Transverse colon (tissue), 4 donors: ENCODE data around the gene GSTM5. TPM values are rescaled to one million over a fixed set of nuclear protein-coding genes. Genes with fewer than 3 reads are reported as not detected.
A peak's percentile ranks its signal among the peaks of the same experiment; 100 is the strongest.

Source experiments
- DNase-seq: peaks from one replicate; pipeline ENCODE4 v3.0.0-alpha.2; 2019
- H3K27ac ChIP-seq, 4 donors: fragments of 200-600 bp; sonication (generic); 2 replicates each; pipeline ENCODE4 v1.5.1; 2016 to 2018; ENCODE audit warnings: inconsistent platforms in 4 of 4
- H3K27me3 ChIP-seq: fragments of 200-600 bp; sonication (generic); 2 replicates; pipeline ENCODE4 v1.5.1; 2017; ENCODE audit warnings: inconsistent platforms
- H3K36me3 ChIP-seq, 4 donors: fragments of 200-600 bp; sonication (generic); 2 replicates each; pipeline ENCODE4 v1.5.1; 2017 to 2019; ENCODE audit warnings: inconsistent platforms in 4 of 4
- H3K4me1 ChIP-seq, 4 donors: fragments of 200-600 bp; sonication (generic); 2 replicates each; pipeline ENCODE4 v1.5.1; 2017 to 2020; ENCODE audit warnings: inconsistent platforms in 4 of 4
- H3K4me3 ChIP-seq, 4 donors: fragments of 200-600 bp; sonication (generic); 1 replicate in 1 of 4; 2 replicates in 3 of 4; pipeline versions ENCODE4 v1.5.1 to v1.6.1; 2017 to 2019; ENCODE audit warnings: inconsistent platforms in 4 of 4
- H3K9me3 ChIP-seq, 2 donors: fragments of 200-600 bp; sonication (generic); 2 replicates each; pipeline ENCODE4 v1.5.1; 2017 to 2019; ENCODE audit warnings: inconsistent platforms in 2 of 2
- EP300 ChIP-seq: sonication (generic); formaldehyde crosslinking; IDR thresholded peaks from one replicate; pipeline ENCODE4 v1.6.1; 2017; ENCODE audit warnings: antibody characterized with exemption, low read depth
- POLR2A ChIP-seq: fragments of 450-650 bp; IDR thresholded peaks from one replicate; pipeline ENCODE4 v1.6.1; 2016; ENCODE audit warnings: antibody characterized with exemption, mild to moderate bottlenecking, moderate library complexity
- POLR2AphosphoS5 ChIP-seq, 3 donors: sonication (generic); formaldehyde crosslinking; IDR thresholded peaks; one replicate each; pipeline ENCODE4 v1.6.1; 2016; ENCODE audit warnings: antibody characterized with exemption in 3 of 3
- WGBS, 2 donors: methylation state at CpG; one replicate each; pipeline ENCODE4 v1.1.5; 2018; ENCODE audit warnings: low coverage in 1 of 2; 5-methylcytosine and 5-hydroxymethylcytosine counted together
- in situ Hi-C, 4 donors: fragments of 200-750 bp; cut with MboI; loops; one replicate each; pipeline versions ENCODE4 v1.15.0 to v1.15.1; 2017; ENCODE audit warnings: low sequenced_read_pairs in 3 of 4, low pct_ligation_motif_present in 1 of 4, low pct_unique_long_range_greater_than_20kb in 1 of 4
- intact Hi-C: fragments of 100-400 bp; cut with DNase I; formaldehyde crosslinking; loops from one replicate; pipeline ENCODE4 v1.15.1; 2023; ENCODE audit warnings: low total_unique reads
- total RNA-seq, 4 donors: library from RNA; depleted of rRNA; stranded (reverse); fragments of >200 nt; gene quantifications; one replicate each; pipeline ENCODE4 v1.1.0, GENCODE V29; 2016
- TF ChIP-seq, protein P1 (sequence below), 5 experiments: fragments of 200-600 bp in 3 of 5; fragments of 450-650 bp in 2 of 5; sonication (generic) in 3 of 5; IDR thresholded peaks; 1 replicate in 2 of 5; 2 replicates in 3 of 5; pipeline ENCODE4 v1.5.1; 2016 to 2017; ENCODE audit warnings: antibody characterized with exemption in 5 of 5, inconsistent platforms in 3 of 5, mild to moderate bottlenecking in 2 of 5, moderate library complexity in 1 of 5

Gene GSTM5
- total RNA-seq, 4 donors from 2014 or later, result 1.2 to 1.4 TPM; not detected in 2

DNA sequence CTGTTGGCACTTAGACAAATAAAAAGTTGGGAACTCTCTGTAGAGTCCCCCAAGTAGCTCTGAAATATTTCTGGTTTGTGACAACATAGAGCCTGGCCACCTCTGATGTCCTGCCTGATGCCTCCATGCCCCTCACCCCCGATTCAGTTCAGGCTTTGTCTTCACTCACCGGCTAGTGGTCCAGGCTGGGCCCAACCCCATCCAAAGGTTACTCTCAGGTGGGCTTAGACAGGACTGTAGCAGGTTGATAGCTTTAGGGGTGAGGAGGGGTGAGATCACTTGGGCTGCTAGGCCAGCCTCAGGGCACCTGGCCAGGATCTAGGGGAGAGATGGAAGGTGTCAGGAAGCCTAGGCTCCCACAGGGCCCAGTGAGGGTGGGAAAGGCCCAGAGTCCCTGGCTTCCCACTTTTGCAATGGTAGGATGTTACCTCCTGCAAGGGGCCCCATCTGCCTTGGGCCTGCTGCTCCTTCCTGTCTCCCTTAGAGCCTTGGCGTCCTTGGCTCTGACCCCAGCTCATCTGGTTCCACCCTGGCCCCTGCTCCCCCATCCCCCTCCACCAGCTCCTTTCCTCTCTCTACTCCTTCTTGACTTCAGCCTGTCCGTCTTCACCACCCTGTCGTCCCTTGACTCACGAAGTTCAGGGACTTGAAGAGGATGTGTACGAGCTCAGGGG lies 44.9 kb downstream of the GSTM5 start:
- intact Hi-C loops, result no loop called here
- H3K4me1 ChIP-seq, result peaks cover 5 to 11% (median 8%) of the 10 kb centered on the region in 4 donors
- TF ChIP-seq POLR2AphosphoS5 (IDR thresholded peaks at IDR 0.05) (no peak), EP300 (no peak)
- H3K4me3 ChIP-seq, result no peak overlapping the region
- no peaks in the 10 kb centered on the region for H3K9me3 ChIP-seq
- in situ Hi-C loops, result no loop called here
- peaks cover 0 to 13% (median 6%) of the 10 kb centered on the region in 4 donors for H3K36me3 ChIP-seq
- WGBS, 2 donors, result 90% methylated on average over 6 of the region's 7 CpGs; no CpG with 5 or more reads in 1 of the 2 donors
- H3K27me3 ChIP-seq, result no peaks in the 10 kb centered on the region
- H3K27ac ChIP-seq, result no peak overlapping the region
- DNase-seq, result peak; percentile 5

DNA sequence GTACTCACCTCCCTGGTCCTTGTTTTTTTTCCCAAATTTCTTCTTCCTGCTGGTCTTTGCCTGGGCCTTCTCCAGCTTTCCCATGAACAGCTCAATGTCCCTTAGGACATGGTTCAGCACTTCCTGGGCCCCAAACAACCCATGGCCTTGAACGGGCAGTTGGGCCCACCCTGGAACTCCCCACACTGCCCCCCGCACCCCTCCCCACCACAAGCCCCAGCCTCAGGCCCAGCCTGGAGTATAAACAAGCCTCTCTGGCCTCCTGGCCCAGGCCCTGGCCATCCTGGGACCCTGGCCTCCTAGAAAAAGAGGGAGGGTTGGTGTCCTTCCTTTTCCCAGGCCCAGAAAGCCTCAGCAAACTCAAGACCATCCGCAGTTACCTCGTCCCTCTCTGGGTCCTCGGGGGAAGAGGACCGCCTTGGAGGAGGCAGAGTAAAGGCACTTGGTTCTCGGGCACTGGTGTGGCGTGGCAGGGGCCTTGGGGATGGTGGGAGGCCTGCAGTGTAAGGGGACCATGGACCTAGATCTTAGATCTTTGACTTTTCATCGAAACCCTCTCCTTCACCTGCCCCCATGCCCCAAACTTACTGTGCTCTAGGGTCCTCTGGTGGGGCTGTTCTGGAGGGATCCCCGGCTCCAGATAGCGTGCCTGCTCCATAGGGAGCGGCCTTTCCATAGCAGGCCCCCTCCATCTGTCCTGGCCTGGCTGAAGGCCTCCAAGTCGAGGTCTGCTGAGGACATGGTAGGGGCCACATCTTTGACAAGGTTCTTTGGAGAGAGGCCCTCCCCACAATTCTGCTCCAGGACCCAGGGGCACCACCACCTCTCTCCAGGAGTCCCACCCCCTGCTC lies 46.1 kb downstream of the GSTM5 start:
- H3K27me3 ChIP-seq, result no peaks in the 10 kb centered on the region
- H3K9me3 ChIP-seq, result no peaks in the 10 kb centered on the region
- peaks cover 5 to 18% (median 13%) of the 10 kb centered on the region in 4 donors for H3K4me1 ChIP-seq
- in situ Hi-C loops (no loop called here), intact Hi-C loops (no loop called here)
- 85% methylated on average over 13 of the region's 13 CpGs; no CpG with 5 or more reads in 1 of the 2 donors for WGBS, 2 donors
- H3K36me3 ChIP-seq, result peaks cover 0 to 13% (median 6%) of the 10 kb centered on the region in 4 donors
- no peak overlapping the region for H3K27ac ChIP-seq
- DNase-seq, result peak; percentile 6
- no peak overlapping the region for H3K4me3 ChIP-seq
- no peak for TF ChIP-seq EP300
- no peak for TF ChIP-seq POLR2A
- TF ChIP-seq POLR2AphosphoS5 (IDR thresholded peaks at IDR 0.05), result no peak
- TF ChIP-seq, protein P1, sequence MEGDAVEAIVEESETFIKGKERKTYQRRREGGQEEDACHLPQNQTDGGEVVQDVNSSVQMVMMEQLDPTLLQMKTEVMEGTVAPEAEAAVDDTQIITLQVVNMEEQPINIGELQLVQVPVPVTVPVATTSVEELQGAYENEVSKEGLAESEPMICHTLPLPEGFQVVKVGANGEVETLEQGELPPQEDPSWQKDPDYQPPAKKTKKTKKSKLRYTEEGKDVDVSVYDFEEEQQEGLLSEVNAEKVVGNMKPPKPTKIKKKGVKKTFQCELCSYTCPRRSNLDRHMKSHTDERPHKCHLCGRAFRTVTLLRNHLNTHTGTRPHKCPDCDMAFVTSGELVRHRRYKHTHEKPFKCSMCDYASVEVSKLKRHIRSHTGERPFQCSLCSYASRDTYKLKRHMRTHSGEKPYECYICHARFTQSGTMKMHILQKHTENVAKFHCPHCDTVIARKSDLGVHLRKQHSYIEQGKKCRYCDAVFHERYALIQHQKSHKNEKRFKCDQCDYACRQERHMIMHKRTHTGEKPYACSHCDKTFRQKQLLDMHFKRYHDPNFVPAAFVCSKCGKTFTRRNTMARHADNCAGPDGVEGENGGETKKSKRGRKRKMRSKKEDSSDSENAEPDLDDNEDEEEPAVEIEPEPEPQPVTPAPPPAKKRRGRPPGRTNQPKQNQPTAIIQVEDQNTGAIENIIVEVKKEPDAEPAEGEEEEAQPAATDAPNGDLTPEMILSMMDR (IDR thresholded peaks at IDR 0.05), result no peak

DNA sequence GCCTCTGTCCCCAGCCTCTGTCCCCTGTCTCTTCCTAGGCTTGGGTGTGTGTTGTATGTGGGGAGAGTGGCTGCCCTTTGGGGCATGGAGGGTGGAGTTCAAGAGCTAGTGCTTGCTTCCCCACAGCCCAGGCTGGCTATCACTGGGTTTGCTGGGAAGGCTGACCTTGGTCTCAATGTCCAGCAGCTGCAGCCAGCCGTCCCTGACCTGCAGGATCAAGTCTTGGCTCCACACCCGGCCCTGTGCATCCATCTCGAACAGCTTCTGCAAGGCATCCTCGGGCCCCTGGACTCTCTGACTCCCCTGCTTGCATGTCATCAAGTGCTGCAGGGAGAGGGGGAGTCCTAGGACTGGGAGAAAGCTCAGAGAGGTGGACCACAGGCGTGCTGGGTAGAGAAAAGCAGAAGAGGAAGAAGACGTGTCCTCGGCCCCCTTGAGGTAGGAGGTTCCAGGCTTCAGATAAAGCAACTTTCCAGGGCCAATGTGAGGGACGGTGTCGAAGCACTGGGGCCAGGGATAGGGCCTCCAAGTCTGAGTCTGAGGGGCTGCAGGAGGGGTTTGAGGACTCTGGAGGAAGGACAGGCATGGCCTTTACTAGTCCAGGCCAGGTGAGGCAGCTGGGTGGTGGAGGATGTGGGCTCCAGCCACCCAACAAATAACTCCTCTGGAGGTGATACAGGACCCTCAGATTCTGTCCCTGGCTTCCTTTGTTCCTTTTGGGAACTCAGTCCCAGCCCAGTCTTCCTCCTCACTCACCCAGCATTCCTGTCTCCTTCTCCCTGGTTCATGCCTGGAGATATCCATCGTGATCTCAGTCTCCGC lies 47.7 kb downstream of the GSTM5 start:
- intact Hi-C loops (no loop called here), in situ Hi-C loops (loop anchor here in 1 of 4 donors (5.0 kb wide), 1 partner anchor 107 kb away; no protein-coding TSS in a partner anchor)
- H3K4me3 ChIP-seq, result no peak overlapping the region
- no peaks in the 10 kb centered on the region for H3K27me3 ChIP-seq
- peaks cover 0 to 13% (median 6%) of the 10 kb centered on the region in 4 donors for H3K36me3 ChIP-seq
- no peaks in the 10 kb centered on the region for H3K9me3 ChIP-seq
- 84 to 100% methylated on average over 2 to 11 of the region's 11 CpGs for WGBS, 2 donors
- no peak overlapping the region for H3K27ac ChIP-seq
- peaks cover 12 to 28% (median 19%) of the 10 kb centered on the region in 4 donors for H3K4me1 ChIP-seq
- DNase-seq, result peak; percentile 7
- TF ChIP-seq, protein P1 (IDR thresholded peaks at IDR 0.05), result no peak
- TF ChIP-seq EP300, result no peak
- TF ChIP-seq POLR2AphosphoS5 (IDR thresholded peaks at IDR 0.05), result no peak
- TF ChIP-seq POLR2A, result no peak

DNA sequence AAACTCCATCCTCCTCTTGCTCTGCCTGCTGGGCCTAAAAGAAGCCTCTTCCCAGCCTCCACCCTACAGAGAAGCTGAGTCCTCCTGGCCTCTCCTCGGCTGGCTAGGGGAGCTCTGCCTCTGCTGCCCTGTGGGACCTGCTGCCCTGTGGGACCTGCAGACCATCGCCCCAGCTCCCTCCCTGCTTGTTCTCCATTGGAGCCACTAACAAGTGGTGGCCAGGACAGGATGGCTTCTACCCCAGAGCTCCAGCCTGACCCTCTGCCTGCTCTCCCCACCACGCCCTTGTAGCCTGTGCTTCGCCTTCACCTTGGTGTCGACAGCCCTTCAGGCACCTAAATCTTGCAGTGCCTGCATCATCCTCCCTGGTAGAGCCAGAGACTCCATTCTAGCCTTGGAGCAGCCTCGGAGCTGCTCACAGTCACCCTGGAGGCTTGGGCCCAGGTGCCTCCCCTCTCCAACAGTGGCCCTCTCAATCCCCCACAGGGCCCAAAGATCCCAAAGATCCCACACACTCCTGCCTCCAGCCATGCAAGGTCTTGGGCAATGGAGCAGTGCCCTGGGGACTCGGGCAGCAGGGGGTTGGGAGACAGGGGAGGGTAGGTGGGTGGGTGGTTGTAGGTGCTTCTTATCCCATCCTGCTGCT lies 48.7 kb downstream of the GSTM5 start:
- TF ChIP-seq, protein P1 (IDR thresholded peaks at IDR 0.05), result no peak
- no peak for TF ChIP-seq POLR2A
- no peak for TF ChIP-seq EP300
- TF ChIP-seq POLR2AphosphoS5 (IDR thresholded peaks at IDR 0.05), result no peak
- Histone ChIP-seq H3K27ac (no peak overlapping the region), H3K4me1 (peaks cover 22 to 38% (median 29%) of the 10 kb centered on the region in 4 donors), H3K9me3 (no peaks in the 10 kb centered on the region), H3K27me3 (no peaks in the 10 kb centered on the region), H3K36me3 (peaks cover 0 to 13% (median 5%) of the 10 kb centered on the region in 4 donors), H3K4me3 (no peak overlapping the region)
- peak; percentile 7 for DNase-seq
- in situ Hi-C loops, result loop anchor here in 1 of 4 donors (5.0 kb wide), 1 partner anchor 108 kb away; no protein-coding TSS in a partner anchor
- intact Hi-C loops, result no loop called here
- 87% methylated on average over 6 of the region's 7 CpGs; no CpG with 5 or more reads in 1 of the 2 donors for WGBS, 2 donors
